HG03378 (cell line): ENCODE measurements around the gene SLC2A6.

Experiments
- ATAC-seq: cut with Tn5 transposase; IDR thresholded peaks from one replicate; pipeline ENCODE4 v1.9.1; 2021; ENCODE audit warnings: mild to moderate bottlenecking, moderate library complexity; ENCODE audit not compliant: unreplicated experiment

The SLC2A6 gene

DNA sequence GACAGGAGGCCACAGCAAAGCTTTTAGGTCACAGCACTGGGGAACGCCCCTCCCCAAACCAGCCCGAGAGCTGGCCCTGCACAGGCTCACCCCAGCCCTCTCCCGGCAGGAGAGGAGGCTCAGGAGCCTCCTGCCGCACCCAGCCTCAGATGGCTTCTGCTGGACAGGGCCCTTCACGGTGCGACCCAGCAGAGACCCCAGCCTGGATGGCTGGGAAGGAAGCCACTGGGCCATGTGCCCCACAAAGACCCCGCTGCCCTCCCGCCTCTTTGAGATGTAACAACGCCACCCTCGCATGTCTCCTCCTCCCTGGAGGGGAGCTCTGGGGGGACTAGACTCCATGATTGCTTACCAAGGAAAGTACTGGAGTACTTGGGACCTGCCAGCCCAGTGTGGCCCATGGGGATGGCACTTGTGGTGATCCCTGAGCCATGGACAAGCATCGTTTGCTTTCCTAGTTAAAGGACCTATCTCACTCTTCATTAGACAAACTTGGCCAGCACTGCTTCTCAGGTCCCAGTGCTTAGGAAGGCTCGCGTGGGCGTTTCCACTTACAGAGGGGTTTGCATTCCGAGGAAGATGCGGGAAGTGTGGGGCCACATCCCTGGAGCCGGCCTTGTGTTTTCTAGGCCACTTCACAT, 36.8 kb upstream of the SLC2A6 start:
- ATAC-seq = no peak

GRCh38 chr9:133515240-133515610, 36.3 kb upstream of the SLC2A6 start:
- ATAC-seq = no peak

DNA sequence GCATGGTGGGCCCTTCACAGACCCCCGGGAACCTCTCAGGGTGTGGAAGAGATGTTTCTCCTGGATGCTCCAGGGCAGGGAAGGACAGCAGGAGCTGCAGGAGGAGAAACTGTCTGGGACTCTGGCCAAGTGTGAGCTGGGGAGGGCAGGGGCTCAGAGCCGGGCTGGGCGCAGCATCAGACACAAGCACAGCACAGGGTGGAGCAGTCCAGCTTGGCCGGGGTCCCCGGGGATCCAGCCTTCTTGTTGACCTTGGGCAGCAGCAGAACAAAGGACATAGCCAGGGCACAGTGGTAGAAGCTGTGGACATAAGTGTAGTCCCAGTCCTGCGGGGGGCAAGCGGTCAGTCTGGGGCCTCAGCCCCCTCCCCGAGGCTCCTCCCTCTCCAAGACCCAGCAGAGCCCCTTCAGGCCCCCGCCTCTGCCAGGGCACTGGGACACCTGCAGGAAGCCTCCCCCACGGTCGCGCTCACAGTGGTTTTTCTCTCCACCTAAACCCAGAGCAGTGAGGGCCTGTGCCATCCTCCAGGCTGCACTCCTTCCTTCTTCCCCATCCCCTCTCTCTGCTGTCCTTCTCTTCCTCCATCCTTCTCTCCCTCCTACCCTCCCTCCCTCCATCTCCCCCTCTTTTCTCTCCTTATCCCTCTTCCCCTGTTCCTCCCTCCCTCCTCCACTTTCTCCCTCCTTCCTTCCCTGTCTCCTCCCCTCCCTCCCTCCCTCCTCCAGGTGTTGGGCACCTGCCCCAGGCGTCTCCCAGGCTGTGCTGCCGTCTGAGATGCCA, 35.8 kb upstream of the SLC2A6 start:
- ATAC-seq = no peak

- ATAC-seq = no peak
These were observed 34.6 kb upstream of the SLC2A6 start for GRCh38 chr9:133513214-133514100.

DNA sequence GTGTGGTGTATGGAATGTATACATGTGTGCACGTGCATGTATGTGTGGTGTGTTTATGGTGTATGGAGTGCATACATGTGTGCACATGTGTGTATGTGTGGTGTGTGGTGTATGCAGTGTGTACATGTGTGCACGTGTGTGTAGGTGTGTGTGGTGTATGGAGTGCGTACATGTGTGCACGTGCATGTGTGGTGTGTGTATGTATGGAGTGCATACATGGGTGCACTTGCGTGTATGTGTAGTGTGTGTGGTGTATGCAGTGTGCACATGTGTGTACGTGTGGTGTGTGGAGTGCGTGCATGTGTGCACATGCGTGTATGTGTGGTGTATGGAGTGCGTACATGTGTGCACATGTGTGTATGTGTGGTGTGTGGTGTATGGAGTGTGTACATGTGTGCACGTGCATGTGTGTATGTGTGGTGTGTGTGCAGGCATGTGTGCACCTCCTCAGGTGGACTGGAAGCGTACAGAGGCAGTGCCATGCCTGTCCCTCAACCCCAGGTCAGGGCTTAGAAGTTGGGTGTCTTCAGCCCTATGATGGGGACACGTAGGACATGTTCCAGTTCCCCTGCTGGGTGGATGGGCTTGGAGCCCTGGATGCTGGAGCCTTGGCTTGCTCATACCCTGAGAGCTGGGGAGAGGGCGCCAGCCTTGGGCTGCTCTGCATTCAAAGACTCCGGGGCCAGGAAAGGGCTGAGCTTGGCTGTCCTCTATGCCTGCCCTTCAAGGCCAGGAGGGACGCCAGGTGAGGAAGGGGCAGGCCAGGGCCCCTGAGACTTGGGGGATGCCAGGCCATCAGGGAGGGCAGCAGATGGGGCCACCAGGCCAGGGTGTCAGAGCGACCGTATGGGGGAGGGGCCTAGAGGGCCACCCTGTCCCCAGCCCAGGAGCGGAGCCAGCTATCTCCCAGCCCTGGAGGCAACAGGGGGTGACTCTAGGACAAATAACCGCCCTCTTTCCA, 33.6 kb upstream of the SLC2A6 start:
- ATAC-seq = no peak

DNA sequence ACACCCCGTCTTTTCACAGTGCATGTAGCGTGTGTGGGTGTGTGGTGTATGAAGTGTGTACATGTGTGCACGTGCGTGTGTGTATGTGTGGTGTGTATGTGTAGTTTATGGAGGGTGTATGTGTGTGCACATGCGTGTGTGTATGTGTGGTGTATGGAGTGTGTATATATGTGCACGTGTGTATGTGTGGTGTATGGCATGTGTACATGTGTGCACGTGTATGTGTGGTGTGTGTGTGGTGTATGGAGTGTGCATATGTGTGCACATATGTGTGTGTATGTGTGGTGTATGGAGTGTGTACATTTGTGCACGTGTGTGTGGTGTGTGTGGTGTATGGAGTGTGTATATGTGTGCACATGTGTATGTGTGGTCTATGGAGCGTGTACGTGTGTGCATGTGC, 32.7 kb upstream of the SLC2A6 start:
- no peak for ATAC-seq

DNA sequence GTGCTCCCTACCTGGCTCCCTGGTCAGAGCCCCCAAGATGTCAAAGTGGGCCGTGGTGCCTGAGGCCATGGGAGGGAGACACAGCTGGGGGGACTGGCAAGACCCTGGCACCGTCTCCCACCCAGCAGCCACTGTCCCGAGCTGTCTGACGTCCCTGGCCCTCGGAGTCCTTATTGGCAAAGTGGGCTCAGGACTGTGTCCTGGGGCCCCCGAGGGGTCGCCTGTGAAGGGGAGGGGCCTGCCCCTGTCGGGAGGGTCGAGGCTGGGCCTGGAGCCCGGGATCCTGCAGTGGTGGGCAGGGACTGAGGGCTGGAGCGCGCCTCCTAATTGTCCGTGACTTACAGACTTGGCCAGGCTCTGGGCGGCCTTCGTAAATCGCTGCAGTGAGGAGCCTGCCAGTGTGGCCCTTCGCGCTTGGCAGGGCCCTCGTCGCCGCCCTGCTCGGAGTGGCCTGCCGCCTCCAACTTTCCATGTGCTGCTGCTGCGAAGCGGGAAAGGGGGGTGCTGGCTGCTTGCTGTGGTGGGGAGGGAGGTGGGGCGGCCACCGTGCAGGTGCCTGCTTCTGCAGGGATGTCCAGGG, 32.1 kb upstream of the SLC2A6 start:
- ATAC-seq = no peak

DNA sequence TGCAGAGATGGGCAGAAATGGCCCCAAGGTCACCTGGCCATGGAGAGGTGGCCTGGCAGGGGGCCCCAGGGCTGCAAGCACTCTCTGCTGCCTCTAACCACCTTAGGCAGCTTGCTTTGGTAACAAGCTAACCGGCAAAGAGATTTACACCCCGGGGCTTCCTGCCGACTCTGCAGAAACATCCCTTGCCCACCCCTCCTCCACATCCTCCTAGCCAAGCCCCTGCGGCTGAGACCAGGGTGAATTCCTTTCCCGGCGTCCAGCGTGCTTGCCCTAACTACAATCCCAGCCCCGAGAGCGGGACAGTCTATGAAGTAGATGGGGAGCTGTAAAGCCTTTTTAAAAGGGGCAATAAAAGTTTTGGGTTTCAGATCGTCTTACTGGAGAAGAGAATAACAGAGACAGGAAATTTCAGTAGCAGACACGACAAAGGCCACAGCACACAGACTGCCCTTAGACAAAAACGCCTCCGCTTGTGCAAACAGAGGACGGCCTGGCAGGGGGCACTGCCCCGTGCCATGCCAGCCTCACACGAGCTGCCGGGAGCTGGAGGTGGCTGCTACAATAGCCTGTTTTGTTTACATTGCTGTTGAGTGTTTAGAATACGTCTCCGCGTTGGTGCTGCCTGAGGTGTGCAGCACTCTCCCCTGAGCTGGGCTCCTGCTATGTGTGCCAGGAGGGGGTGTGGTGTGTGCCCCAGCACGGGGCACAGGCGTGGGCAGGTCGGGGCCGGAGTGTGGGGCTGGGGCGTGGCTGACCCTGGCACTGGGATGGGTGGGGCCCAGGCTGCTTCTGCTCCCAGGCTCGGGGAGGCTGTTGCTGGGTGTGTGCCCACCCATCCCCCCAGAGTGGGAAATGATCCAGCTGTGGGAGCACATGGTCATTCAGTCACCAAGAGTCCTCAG, 30.5 kb upstream of the SLC2A6 start:
- ATAC-seq = no peak

DNA sequence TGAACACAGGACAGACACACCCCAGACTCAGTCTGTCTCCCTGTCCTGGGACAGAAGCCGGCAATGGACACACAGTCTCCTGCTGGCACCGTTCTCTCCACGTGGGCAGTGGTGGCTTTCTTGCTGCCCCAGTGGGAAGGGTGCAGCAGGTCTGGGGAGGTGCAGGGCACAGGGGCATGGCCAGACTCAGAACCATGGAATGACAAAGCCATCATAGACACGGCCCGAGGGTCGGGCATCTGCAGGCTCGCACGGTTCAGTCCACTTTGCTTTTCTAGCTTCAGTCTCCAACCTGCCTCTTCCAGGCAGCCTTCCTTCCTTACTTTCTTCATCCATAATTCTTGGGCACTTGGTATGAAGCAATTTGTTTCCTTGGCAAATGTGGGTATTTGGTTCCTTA, 29.1 kb upstream of the SLC2A6 start:
- no peak for ATAC-seq

DNA sequence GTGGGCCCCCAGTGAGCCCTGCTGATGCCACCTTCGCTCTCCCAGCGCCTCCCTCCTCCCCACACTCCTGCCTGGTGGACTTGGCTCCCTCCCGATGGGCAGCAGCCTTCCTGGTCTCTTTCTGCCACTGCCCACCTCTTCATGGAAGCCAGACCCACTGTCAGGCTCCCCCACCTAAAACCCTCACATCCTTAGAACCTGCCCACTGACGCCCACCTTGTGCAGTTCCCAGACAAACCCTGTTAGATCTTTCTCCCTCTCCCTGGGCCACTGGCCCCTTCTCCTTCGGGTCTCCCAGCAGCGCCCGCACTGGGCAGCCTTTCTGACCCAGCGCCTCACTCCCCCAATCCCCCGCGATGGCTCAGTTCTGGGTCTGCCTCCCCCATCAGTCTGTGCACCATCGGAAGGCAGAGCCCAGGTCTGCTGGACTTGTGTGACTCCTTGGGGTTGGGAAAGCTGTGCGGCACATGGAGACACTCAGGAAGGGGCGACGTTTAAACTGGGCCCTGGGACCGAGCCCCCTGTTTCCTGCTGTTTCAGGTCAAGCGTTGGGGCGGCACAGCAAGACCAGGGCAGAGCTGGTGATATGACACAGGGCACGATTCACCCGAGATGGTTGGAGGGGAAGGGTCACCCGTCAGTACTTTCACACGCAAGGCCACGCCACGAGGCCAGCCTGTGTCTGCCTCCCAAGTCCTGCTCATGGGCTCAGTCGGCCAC, 28.5 kb upstream of the SLC2A6 start:
- ATAC-seq = no peak

GRCh38 chr9:133506653-133507038, 27.7 kb upstream of the SLC2A6 start:
- no peak for ATAC-seq

- no peak for ATAC-seq
These were observed 27.2 kb upstream of the SLC2A6 start for GRCh38 chr9:133505901-133506652.

DNA sequence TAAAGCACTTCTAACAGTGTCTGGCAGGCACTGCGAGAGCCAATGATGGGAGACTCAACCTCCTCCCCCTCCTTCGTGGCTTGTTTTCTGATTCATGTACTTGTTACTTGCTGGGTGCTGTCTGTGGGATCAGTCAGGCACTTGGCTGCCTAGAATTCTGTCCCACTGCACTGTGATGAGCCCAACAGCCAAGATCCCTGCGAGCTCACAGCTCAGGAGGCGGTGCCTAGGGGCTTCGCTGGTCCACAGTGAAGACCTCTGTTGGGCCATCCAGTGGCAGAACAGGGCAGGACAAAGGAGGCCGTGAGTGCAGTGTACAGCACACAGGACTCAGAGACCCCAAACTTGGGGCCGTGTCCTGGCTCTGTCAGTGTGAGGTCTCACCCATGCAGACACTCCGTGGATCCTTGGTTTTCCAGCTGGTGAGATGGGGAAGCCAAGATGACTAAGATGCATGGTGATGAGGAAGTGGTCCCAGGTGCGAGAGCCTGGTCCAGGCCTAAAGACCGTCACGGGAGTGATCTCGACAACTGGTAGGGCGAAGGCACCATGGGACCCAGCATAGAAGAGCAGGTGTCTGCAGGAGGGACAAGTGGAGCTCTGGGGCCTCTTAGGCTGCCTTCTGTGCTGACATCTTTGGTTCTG, 26.4 kb upstream of the SLC2A6 start:
- ATAC-seq = no peak

DNA sequence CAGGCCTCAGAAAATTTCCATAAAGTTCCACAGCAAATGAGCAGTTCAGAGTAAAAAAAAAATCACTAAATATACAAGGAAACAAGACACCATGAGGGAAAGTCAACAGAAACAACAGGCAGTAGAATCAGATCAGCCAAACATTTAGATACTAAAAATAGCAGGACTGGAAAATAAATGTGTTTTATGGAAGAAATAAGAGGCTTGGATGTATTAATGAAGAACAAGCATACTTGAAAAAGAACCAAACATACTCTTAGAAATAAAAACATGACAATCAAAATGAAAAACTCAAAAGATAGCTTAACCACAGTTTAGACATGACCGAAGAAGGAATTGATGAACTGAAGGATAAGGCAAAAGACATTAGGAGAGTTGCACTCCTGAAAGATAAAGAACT, 23.2 kb upstream of the SLC2A6 start:
- no peak for ATAC-seq

- no peak for ATAC-seq
These were observed 21.0 kb upstream of the SLC2A6 start for GRCh38 chr9:133499892-133500270.

DNA sequence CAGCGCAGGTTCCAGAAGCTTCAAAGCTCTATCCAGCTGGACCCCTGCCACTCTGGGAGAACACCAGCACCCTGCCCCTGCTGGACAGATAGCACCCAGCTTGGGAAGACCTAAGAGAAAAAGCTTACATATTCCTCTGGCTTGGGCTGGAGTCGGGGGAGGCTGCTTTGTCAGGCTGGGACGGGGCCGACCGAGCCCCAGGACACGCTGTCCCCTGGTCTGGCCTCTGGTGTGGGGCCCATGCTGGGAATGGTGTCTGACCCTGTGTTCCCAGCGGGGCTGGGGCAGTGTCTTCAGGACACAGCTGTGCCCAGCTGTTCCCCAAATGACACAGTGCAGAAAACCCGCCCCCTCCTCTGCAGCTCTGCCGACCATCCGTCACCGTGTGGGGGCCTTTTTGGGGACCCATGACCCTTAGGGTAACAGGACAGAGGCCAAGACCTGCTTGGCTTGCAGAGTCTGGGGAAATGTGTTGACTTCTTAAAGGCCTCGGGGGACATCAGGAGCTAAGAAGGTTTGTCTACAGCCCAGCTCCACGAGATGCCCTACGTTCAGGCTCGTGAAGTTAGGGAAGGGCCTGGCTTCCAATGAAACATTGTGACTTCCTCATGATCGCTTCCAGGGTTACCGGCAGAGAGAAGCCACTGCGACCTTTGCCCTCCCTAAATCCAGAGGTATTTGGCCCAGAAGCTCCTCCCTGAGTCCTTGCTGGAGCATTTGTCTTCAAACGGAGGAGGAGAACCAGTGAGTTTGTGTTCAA, 20.4 kb upstream of the SLC2A6 start:
- ATAC-seq = no peak
